ENCODE data around the gene SMOC1. TPM values are rescaled to one million over a fixed set of nuclear protein-coding genes. Genes with fewer than 3 reads are reported as not detected.
A peak's percentile ranks its signal among the peaks of the same experiment; 100 is the strongest.

The SMOC1 gene
- total RNA-seq, 8 experiments from 2014 or later = 0.18 to 18.7 (median 2.1) TPM

DNA sequence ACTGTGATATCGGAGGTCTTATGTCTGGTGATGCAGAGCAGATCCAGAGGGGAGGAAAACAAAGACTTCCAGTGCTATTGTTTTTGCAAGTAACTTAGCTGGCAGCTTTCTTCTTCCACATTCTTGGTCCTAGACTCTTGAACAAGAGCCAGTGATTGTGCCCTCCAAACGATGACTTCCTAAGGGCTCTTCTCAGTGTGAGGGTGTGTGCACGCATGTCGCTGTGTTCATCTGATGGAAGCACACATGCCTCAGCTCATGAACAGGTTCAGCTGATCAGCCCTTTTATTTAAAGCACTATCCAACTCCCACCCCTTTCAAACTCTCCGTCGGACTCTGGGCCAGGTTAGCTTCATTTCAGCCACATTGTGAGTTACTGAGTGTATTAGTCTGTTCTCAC lies 59.5 kb downstream of the SMOC1 start:
- H3K4me1 ChIP-seq (replicated peaks in 1 of 2) = peaks cover 9 to 14% of the 10 kb centered on the region in 2 donors
- no peak for ATAC-seq (replicated peaks in 6 of 8)
- H3K27ac ChIP-seq = no peak overlapping the region
- in situ Hi-C loops (cut with MboI; ENCODE audit: low pct_unique_long_range_greater_than_20kb in 2 of 9, low sequenced_read_pairs in 9 of 9, unreplicated experiment in 9 of 9) = no loop called here
- WGBS, 10 experiments = 13 to 100% (median 82%) methylated on average over 2 to 6 of the region's 6 CpGs; no CpG with 5 or more reads in 3 of the 10 experiments
- no peak overlapping the region for H3K4me3 ChIP-seq

DNA sequence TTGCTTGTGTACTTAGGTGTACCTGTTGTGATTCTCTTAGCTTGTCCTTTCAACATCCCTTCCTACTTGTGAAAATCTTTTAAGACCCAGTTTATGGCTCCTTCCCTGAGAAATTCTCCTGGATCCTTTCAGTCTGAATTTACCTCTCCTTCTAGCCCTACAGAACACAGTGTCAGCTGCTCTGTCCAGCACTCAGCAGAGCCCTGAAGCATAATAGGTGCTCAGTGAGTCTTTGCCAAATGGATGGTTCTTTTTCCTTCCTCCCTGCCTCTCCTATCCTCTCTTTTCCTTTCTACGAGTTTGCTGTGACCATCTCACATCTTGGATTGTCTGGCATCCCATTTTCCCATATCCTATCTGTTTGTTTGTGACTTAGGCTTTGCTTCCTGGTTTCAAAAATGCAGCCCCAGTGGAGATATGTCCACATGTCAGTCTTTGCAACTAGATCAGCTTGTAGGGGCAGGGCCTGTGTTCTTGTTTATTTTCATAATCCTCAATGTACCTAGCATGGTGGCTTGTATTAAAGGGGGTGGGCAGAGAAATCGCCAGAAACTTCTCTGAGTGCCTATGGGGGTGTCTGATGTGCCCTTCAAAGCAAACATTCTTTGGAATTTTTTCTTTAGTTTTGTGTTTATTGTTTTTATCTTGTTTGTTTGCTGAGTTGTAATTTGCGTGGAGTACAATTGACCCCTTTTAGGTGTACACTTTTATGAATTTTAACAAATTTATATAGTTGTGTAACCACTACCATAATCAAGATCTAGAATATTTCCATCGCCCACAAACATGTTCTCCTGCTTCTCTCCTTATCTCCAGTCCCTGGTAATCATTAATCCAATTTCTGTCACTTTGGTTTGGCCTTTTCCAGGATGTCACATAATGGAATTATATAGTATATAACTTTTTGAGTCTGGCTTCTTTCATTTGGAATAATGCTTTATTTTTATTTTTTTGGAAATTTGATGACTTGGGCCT lies 62.8 kb downstream of the SMOC1 start:
- in situ Hi-C loops (cut with MboI; ENCODE audit: low pct_unique_long_range_greater_than_20kb in 2 of 9, low sequenced_read_pairs in 9 of 9, unreplicated experiment in 9 of 9) = no loop called here
- ATAC-seq (replicated peaks in 6 of 8) = peak in 1 of 8 experiments; percentile 23
- Histone ChIP-seq H3K4me3 (no peak overlapping the region), H3K4me1 (replicated peaks in 1 of 2) (peaks cover 9 to 16% of the 10 kb centered on the region in 2 donors), H3K27ac (no peak overlapping the region)
- 6 to 100% (median 67%) methylated on average over 1 to 4 of the region's 4 CpGs for WGBS, 10 experiments

DNA sequence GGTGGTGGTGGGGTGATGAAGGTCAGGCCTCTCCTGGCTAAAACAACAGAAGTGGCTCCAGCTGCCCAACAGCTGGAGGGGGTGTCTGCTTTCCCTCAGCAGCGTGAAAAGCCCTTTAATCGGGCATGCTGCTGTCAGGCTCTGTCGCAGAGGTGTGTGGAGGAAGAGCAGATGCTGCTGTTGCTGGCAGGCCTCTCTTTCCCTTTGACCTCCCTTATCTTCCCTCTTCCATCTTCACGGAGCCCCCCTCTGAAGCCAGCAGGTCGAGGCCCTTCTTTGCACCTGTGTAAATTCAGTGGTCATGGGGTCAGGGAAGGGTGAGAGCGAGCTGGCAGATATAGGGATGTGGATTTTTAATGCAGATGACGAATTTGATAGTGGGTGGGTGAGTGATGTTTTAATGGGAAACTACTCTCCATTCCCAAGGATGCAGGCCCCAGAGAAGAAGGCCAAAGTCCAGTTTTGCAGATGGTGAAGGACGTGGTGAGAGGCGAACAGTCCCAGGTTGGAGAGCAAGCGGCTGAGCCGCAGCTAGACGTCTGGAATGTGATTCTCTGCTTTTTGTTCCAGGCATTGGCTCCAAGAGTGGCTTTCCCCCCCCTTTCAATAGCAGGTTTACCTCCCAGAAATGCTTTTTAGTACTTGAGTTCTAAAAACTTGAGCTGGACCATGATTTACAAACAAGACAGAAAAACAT lies 64.0 kb downstream of the SMOC1 start:
- no peak overlapping the region for H3K27ac ChIP-seq
- WGBS, 10 experiments = 58 to 81% (median 73%) methylated on average over 2 to 8 of the region's 12 CpGs; no CpG with 5 or more reads in 6 of the 10 experiments
- in situ Hi-C loops (cut with MboI; ENCODE audit: low pct_unique_long_range_greater_than_20kb in 2 of 9, low sequenced_read_pairs in 9 of 9, unreplicated experiment in 9 of 9) = no loop called here
- no peak for ATAC-seq (replicated peaks in 6 of 8)
- H3K4me1 ChIP-seq (replicated peaks in 1 of 2) = peaks cover 0 to 9% of the 10 kb centered on the region in 2 donors
- H3K4me3 ChIP-seq = no peak overlapping the region

DNA sequence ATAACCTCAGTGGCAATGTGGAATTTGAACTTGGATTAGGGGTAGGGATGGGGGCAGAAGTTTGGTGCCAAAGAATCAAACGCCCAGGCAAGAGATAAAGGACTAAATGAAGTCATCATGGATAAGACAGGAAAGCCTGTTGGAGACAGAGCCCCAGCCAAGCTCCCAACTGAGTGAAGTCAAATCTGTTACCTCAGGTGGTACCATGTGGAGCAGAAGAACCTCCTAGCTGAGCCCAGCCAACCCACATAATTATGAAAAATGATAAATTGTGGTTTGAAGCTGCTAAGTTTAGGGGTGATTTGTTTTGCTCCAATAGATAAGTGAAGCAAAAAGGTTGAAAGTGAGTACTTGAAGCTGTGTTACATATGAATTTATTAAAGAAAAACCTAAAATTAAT lies 66.1 kb downstream of the SMOC1 start:
- H3K27ac ChIP-seq = no peak overlapping the region
- in situ Hi-C loops (cut with MboI; ENCODE audit: low pct_unique_long_range_greater_than_20kb in 2 of 9, low sequenced_read_pairs in 9 of 9, unreplicated experiment in 9 of 9) = no loop called here
- H3K4me1 ChIP-seq (replicated peaks in 1 of 2) = peaks cover 0 to 9% of the 10 kb centered on the region in 2 donors
- ATAC-seq (replicated peaks in 6 of 8) = no peak
- no peak overlapping the region for H3K4me3 ChIP-seq
- WGBS, 10 experiments = 10 to 71% (median 50%) methylated on average over 1 of the region's 1 CpG; no CpG with 5 or more reads in 4 of the 10 experiments

DNA sequence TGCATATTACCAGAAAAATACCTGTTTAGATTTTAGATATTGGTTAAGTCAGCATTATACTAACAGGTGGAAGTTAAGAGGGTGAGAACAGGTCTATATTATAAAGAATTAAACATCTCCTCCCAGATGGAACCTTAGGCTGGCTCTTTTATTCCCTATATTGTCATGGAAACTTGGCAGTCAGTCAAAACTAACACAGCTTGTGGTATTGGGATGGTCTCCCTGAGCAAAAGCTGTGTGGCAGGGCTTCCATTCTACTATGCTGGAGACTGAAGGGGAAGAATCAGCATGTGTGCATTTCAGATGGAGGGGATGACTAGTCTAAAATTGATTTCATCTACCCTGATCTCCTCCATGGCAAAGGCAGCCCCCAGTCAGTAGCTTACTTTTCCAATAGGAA lies 66.7 kb downstream of the SMOC1 start:
- peaks cover 0 to 9% of the 10 kb centered on the region in 2 donors for H3K4me1 ChIP-seq (replicated peaks in 1 of 2)
- H3K27ac ChIP-seq = no peak overlapping the region
- peak in 3 of 8 experiments; percentile 59 to 95 (median 70) for ATAC-seq (replicated peaks in 6 of 8)
- in situ Hi-C loops (cut with MboI; ENCODE audit: low pct_unique_long_range_greater_than_20kb in 2 of 9, low sequenced_read_pairs in 9 of 9, unreplicated experiment in 9 of 9) = no loop called here
- H3K4me3 ChIP-seq = no peak overlapping the region

DNA sequence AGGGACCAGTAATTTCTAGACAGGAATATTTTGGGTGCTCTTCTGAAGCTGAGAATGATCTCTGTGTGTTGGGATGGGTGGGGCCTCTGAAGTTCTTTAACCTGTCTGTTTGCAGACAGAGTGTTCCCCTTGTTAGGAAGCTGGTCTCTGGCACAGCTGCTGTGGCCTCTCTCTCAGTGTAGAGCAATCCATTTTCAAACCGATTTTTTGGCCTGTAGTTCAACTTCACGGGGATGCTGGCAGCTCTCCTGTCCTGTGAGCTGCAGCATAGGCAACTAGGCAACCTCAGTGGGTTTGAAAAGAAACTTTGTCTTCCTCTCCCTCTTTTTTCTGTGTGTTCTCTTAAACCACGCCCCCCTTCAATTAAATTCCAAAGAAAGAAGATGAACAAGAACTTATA lies 69.1 kb downstream of the SMOC1 start:
- H3K4me1 ChIP-seq (replicated peaks in 1 of 2) = peaks cover 0 to 7% of the 10 kb centered on the region in 2 donors
- H3K27ac ChIP-seq = no peak overlapping the region

DNA sequence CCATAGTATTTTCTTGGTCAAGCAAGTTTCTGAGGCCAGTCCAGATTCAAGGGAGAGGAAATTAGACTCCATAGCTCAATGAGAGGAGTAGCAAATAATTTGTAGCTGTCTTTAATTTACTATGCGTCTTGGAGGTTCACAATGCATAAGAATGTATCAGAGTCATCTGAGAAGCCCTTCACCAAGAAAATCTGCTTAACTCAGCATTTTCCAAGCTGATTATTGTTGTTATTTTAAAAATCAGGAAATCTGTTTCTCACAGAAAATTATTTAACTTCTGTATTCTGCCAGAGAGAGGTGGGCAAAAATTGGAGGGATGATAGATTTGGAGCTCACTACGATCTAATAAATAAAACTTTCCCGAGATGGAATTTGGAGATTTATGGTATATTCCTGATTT lies 72.0 kb downstream of the SMOC1 start:
- H3K27ac ChIP-seq = no peak overlapping the region
- no peak overlapping the region for H3K4me3 ChIP-seq
- 6 to 96% (median 73%) methylated on average over 1 to 3 of the region's 3 CpGs; no CpG with 5 or more reads in 2 of the 10 experiments for WGBS, 10 experiments
- in situ Hi-C loops (cut with MboI; ENCODE audit: low pct_unique_long_range_greater_than_20kb in 2 of 9, low sequenced_read_pairs in 9 of 9, unreplicated experiment in 9 of 9) = no loop called here
- H3K4me1 ChIP-seq (replicated peaks in 1 of 2) = peaks cover 0 to 4% of the 10 kb centered on the region in 2 donors
- ATAC-seq (replicated peaks in 6 of 8) = no peak

More for the DNA sequence above, 69.1 kb downstream of the SMOC1 start:
- in situ Hi-C loops (cut with MboI; ENCODE audit: low pct_unique_long_range_greater_than_20kb in 2 of 9, low sequenced_read_pairs in 9 of 9, unreplicated experiment in 9 of 9) = no loop called here
- peak in 1 of 8 experiments; percentile 51 for ATAC-seq (replicated peaks in 6 of 8)
- 0 to 71% (median 53%) methylated on average over 1 to 3 of the region's 3 CpGs; no CpG with 5 or more reads in 3 of the 10 experiments for WGBS, 10 experiments
- no peak overlapping the region for H3K4me3 ChIP-seq

DNA sequence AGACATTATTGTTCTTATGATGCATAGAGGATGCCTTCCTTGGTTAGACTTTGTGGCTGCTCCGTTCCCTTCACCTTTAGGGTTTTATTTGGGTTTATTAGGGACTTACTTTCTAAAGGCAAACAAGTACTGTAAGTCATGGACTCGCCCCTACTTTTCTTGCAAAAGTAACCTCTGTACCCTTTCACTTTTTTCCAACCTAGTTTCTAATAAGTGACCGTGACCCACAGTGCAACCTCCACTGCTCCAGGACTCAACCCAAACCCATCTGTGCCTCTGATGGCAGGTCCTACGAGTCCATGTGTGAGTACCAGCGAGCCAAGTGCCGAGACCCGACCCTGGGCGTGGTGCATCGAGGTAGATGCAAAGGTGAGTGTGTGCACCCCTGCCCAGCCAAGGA lies 72.7 kb downstream of the SMOC1 start:
- Histone ChIP-seq H3K4me1 (replicated peaks in 1 of 2) (peaks cover 0 to 4% of the 10 kb centered on the region in 2 donors), H3K27ac (no peak overlapping the region), H3K4me3 (no peak overlapping the region)
- WGBS, 10 experiments = 21 to 100% (median 80%) methylated on average over 1 to 8 of the region's 9 CpGs; no CpG with 5 or more reads in 2 of the 10 experiments
- in situ Hi-C loops (cut with MboI; ENCODE audit: low pct_unique_long_range_greater_than_20kb in 2 of 9, low sequenced_read_pairs in 9 of 9, unreplicated experiment in 9 of 9) = no loop called here
- no peak for ATAC-seq (replicated peaks in 6 of 8)

DNA sequence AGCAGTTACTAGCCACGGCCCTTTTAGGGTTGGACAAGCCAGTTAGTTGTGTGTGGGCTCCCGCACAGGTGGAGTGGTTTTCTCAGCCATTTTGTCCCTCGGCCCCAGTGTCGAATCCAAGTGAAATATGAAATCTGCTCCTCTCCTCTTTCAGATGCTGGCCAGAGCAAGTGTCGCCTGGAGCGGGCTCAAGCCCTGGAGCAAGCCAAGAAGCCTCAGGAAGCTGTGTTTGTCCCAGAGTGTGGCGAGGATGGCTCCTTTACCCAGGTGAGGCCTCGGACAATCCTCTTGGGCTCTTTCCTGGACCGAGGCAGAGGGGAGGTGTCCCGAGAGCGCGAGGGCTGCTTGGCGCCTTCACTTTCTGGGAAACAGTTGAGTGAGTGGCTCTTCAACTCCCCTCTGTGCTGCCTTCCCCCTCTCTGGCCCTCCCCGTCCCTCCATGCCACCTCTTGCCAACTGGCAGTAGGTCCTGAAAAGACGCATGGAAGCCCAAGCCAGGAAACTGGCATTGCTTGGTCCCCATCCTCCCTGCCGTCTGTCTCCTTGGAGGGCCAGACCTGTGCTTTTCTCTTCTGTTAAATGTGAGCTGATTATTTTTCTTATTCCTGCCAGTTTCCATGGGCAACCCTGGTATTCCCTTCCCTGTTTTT lies 74.2 kb downstream of the SMOC1 start:
- WGBS, 10 experiments = 6 to 95% (median 83%) methylated on average over 1 to 8 of the region's 16 CpGs; no CpG with 5 or more reads in 3 of the 10 experiments
- H3K27ac ChIP-seq = no peak overlapping the region
- peaks cover 0 to 4% of the 10 kb centered on the region in 2 donors for H3K4me1 ChIP-seq (replicated peaks in 1 of 2)
- ATAC-seq (replicated peaks in 6 of 8) = peak in 1 of 8 experiments; percentile 29
- in situ Hi-C loops (cut with MboI; ENCODE audit: low pct_unique_long_range_greater_than_20kb in 2 of 9, low sequenced_read_pairs in 9 of 9, unreplicated experiment in 9 of 9) = no loop called here
- no peak overlapping the region for H3K4me3 ChIP-seq

DNA sequence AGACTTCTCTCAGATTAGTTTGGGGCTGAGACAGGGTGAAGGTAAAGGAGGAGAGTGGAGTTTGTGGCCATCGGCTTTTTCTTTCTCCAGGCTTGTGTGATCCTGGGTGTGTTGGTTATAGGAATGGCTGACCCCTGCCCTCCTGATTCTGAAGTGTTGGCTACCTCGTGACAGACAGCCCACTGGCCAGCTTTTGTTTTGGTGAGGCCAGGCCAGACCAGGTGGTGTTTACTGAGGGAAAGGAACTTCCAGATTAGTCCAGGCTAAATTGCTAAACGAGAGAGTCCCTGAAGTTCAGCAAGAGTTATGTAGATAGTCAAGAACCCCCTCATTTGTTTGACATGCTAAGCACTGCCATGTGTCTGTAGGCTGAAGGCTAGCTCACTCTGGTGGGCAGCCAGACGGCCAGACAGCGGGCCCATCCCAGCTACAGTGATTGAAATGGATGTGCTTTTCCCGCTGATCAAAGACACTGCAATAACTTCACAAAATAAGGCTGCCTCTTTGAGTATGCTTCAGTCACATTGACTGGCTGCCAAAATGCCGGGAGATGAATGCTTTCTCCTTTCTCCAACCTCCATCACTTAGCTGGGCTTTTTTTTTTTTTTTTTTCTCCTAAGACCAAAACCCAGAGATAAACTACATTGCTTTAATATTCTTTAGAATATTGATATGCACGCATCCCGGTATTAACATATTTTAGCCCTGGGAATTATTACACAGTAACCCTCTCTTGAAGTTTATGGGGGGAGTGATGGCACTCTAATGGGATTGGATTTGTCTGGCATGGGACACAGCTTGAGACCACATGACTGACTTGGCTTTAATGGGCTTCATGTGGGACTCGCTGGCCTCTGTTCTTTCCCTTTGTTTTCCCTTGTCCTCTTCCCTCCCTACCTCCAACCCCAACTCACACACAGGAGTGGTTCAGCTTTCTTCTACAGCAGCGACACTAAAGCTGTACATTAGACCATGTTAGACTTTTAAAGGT lies 76.9 kb downstream of the SMOC1 start:
- no peak overlapping the region for H3K4me3 ChIP-seq
- ATAC-seq (replicated peaks in 6 of 8) = no peak
- no peak overlapping the region for H3K27ac ChIP-seq
- WGBS, 10 experiments = 9 to 88% (median 64%) methylated on average over 1 to 8 of the region's 11 CpGs
- H3K4me1 ChIP-seq (replicated peaks in 1 of 2) = peaks cover 0 to 4% of the 10 kb centered on the region in 2 donors
- in situ Hi-C loops (cut with MboI; ENCODE audit: low pct_unique_long_range_greater_than_20kb in 2 of 9, low sequenced_read_pairs in 9 of 9, unreplicated experiment in 9 of 9) = no loop called here

DNA sequence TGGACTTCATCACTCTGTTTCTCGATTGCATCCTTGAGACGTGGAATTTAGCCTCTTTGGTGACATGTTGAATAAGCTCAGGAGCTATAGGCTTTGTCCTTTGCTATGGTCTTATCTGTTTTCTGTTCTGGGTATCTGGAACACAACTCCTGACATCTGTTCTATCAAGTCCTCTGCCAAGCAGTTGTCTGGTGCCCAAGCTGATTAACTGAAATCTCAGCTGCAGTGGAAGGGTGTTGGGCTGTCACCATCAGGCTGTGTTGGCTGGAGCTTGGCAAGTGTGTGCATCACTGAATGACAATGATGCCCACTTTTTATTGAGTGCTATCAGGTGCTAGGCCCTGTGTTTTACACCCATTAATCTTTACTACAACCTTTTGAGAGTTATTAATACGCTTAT lies 77.8 kb downstream of the SMOC1 start:
- peaks cover 0 to 4% of the 10 kb centered on the region in 2 donors for H3K4me1 ChIP-seq (replicated peaks in 1 of 2)
- H3K27ac ChIP-seq = no peak overlapping the region
- no peak for ATAC-seq (replicated peaks in 6 of 8)
- no peak overlapping the region for H3K4me3 ChIP-seq
- WGBS, 10 experiments = 11 to 100% (median 93%) methylated on average over 1 to 3 of the region's 3 CpGs; no CpG with 5 or more reads in 1 of the 10 experiments
- in situ Hi-C loops (cut with MboI; ENCODE audit: low pct_unique_long_range_greater_than_20kb in 2 of 9, low sequenced_read_pairs in 9 of 9, unreplicated experiment in 9 of 9) = no loop called here

DNA sequence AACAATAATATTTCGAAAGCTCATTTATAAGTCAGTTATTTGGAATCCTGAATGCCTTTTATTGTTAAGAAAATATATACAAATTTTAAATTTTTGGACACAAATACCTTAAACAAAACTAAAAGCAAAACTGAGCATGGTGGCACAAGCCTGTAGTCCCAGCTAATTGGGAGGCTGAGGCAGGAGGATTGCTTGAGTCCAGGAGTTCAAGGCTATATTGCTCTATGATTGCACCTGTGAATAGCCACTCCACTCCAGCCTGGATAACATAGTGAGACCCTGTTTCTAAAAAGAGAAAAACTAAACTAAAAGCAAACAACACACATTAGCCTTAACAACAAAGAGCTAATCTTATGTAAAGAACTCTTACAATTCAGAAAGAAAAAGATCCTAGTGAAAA lies 78.8 kb downstream of the SMOC1 start:
- peaks cover 0 to 4% of the 10 kb centered on the region in 2 donors for H3K4me1 ChIP-seq (replicated peaks in 1 of 2)
- H3K4me3 ChIP-seq = no peak overlapping the region
- ATAC-seq (replicated peaks in 6 of 8) = no peak
- 9 to 100% (median 45%) methylated on average over 1 of the region's 1 CpG for WGBS, 10 experiments
- in situ Hi-C loops (cut with MboI; ENCODE audit: low pct_unique_long_range_greater_than_20kb in 2 of 9, low sequenced_read_pairs in 9 of 9, unreplicated experiment in 9 of 9) = no loop called here
- no peak overlapping the region for H3K27ac ChIP-seq

Data from motor neuron (in vitro differentiated cells).